Measurements from ENCODE around the gene TRIM44. TPM values are rescaled to one million over a fixed set of nuclear protein-coding genes. Genes with fewer than 3 reads are reported as not detected.

Gene TRIM44
- polyA plus RNA-seq, 4 donors = 8.9 to 35.4 (median 12.8) TPM

DNA sequence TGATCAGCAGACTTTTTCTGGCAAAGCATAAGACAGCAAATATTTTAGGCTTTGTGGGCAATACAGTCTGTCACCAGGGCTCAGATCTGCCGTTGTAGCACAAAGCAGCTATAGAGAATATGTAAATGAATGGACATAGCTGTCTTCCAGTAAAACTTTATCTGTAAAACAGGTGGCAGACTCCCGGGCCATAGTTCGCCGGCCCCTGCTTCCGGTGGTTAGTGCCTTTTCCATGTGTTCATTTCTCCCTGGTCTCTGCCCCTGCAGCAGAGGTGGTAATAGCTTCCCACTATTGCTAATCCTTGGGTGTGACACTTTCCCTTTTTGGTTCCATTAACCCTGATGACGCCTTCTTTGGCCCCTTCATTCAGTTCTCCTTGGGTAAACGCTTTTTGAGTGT lies 187.6 kb downstream of the TRIM44 start:
- FAIRE-seq (no peak), DNase-seq (no peak)
- Histone ChIP-seq H3K4me3 (ENCODE audit: low read depth in 1 of 3, low read length in 3 of 3) (no peak overlapping the region), H3K4me1 (ENCODE audit: control insufficient read depth in 3 of 3, insufficient read depth in 2 of 3, low read depth in 1 of 3, low read length in 2 of 3) (peaks cover 0 to 2% (median 0%) of the 10 kb centered on the region in 3 donors), H3K36me3 (ENCODE audit: control insufficient read depth in 3 of 3, insufficient read depth in 2 of 3, low read depth in 1 of 3, low read length in 3 of 3) (no peaks in the 10 kb centered on the region), H3K27ac (ENCODE audit: low read depth in 1 of 3, low read length in 2 of 3) (no peak overlapping the region), H3K27me3 (ENCODE audit: control insufficient read depth in 3 of 3, insufficient read depth in 3 of 3, low read length in 3 of 3) (no peaks in the 10 kb centered on the region), H3K9me3 (ENCODE audit: control insufficient read depth in 2 of 2, insufficient read depth in 1 of 2, low read depth in 1 of 2, low read length in 1 of 2) (no peaks in the 10 kb centered on the region)
- WGBS, 3 donors = 84 to 91% (median 87%) methylated on average over 7 of the region's 7 CpGs

DNA sequence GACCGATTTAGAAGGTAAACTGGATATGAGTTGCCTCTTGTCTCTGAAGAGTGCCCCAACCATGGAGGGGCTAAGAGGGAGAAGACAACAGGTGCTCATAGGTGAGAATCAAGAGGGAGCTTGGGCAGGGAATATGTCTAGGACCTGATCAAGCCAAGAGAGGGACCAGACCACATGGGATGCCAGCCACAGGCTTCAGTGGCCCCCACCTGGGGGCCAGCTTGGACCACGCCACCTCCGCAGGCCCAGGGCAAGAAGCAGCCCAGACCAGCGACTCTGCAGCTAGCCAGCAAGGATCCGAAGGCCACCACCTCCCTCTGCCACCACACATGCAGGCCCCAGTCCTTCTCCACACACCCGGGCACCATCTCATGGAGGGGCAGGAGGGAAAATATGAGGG lies 188.8 kb downstream of the TRIM44 start:
- H3K27me3 ChIP-seq (ENCODE audit: control insufficient read depth in 3 of 3, insufficient read depth in 3 of 3, low read length in 3 of 3) = no peaks in the 10 kb centered on the region
- no peak overlapping the region for H3K27ac ChIP-seq (ENCODE audit: low read depth in 1 of 3, low read length in 2 of 3)
- no peaks in the 10 kb centered on the region for H3K36me3 ChIP-seq (ENCODE audit: control insufficient read depth in 3 of 3, insufficient read depth in 2 of 3, low read depth in 1 of 3, low read length in 3 of 3)
- WGBS, 3 donors = 82 to 97% (median 96%) methylated on average over 6 of the region's 6 CpGs
- no peaks in the 10 kb centered on the region for H3K4me1 ChIP-seq (ENCODE audit: control insufficient read depth in 3 of 3, insufficient read depth in 2 of 3, low read depth in 1 of 3, low read length in 2 of 3)
- no peaks in the 10 kb centered on the region for H3K9me3 ChIP-seq (ENCODE audit: control insufficient read depth in 2 of 2, insufficient read depth in 1 of 2, low read depth in 1 of 2, low read length in 1 of 2)
- FAIRE-seq = no peak
- no peak overlapping the region for H3K4me3 ChIP-seq (ENCODE audit: low read depth in 1 of 3, low read length in 3 of 3)
- no peak for DNase-seq

DNA sequence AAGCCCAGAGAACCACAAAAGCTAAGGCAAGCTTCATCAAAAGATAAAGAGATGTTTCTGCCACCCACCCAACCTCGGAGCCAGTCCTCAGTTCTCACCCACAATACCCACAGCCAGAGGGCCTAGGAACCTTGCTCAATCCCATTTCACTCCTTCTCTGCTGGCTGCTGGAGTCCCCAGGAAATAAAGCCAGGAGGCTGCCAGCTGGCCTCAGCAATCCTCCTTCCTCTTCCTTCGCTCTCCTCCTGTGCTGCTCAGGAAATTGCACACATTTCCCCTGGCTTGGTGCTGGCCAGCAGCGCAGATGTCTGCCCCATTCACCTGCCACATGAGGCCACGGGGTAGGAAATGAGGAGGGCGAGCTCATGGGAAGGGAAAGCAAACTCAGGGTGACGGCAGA lies 189.5 kb downstream of the TRIM44 start:
- no peak overlapping the region for H3K4me3 ChIP-seq (ENCODE audit: low read depth in 1 of 3, low read length in 3 of 3)
- no peaks in the 10 kb centered on the region for H3K9me3 ChIP-seq (ENCODE audit: control insufficient read depth in 2 of 2, insufficient read depth in 1 of 2, low read depth in 1 of 2, low read length in 1 of 2)
- H3K4me1 ChIP-seq (ENCODE audit: control insufficient read depth in 3 of 3, insufficient read depth in 2 of 3, low read depth in 1 of 3, low read length in 2 of 3) = no peaks in the 10 kb centered on the region
- FAIRE-seq (no peak), DNase-seq (no peak)
- no peak overlapping the region for H3K27ac ChIP-seq (ENCODE audit: low read depth in 1 of 3, low read length in 2 of 3)
- WGBS, 3 donors = 64 to 81% (median 67%) methylated on average over 6 of the region's 6 CpGs
- H3K27me3 ChIP-seq (ENCODE audit: control insufficient read depth in 3 of 3, insufficient read depth in 3 of 3, low read length in 3 of 3) = no peaks in the 10 kb centered on the region
- H3K36me3 ChIP-seq (ENCODE audit: control insufficient read depth in 3 of 3, insufficient read depth in 2 of 3, low read depth in 1 of 3, low read length in 3 of 3) = no peaks in the 10 kb centered on the region

DNA sequence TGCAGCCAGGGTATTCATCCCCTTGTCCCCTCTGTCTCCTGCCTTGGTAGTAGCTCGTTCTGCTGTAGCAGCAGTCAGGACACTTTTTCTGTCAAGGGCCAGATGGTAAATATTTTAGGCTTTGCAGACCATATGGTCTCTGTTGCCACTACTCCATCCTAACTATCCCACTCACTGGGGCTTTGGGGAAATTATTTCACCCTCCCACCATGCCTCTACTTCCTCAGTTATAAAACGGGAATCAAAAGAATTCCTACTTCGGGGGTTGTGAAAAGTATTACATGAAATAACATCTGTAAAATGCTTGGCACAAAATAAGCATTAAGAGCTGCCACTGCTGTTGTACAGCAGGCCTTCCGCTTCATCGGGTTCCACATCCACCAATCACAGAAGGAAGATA lies 191.4 kb downstream of the TRIM44 start:
- no peaks in the 10 kb centered on the region for H3K4me1 ChIP-seq (ENCODE audit: control insufficient read depth in 3 of 3, insufficient read depth in 2 of 3, low read depth in 1 of 3, low read length in 2 of 3)
- WGBS, 3 donors = 70 to 84% (median 76%) methylated on average over 5 of the region's 5 CpGs
- no peaks in the 10 kb centered on the region for H3K9me3 ChIP-seq (ENCODE audit: control insufficient read depth in 2 of 2, insufficient read depth in 1 of 2, low read depth in 1 of 2, low read length in 1 of 2)
- H3K27ac ChIP-seq (ENCODE audit: low read depth in 1 of 3, low read length in 2 of 3) = no peak overlapping the region
- no peaks in the 10 kb centered on the region for H3K27me3 ChIP-seq (ENCODE audit: control insufficient read depth in 3 of 3, insufficient read depth in 3 of 3, low read length in 3 of 3)
- no peak overlapping the region for H3K4me3 ChIP-seq (ENCODE audit: low read depth in 1 of 3, low read length in 3 of 3)
- no peaks in the 10 kb centered on the region for H3K36me3 ChIP-seq (ENCODE audit: control insufficient read depth in 3 of 3, insufficient read depth in 2 of 3, low read depth in 1 of 3, low read length in 3 of 3)
- no peak for DNase-seq
- no peak for FAIRE-seq

DNA sequence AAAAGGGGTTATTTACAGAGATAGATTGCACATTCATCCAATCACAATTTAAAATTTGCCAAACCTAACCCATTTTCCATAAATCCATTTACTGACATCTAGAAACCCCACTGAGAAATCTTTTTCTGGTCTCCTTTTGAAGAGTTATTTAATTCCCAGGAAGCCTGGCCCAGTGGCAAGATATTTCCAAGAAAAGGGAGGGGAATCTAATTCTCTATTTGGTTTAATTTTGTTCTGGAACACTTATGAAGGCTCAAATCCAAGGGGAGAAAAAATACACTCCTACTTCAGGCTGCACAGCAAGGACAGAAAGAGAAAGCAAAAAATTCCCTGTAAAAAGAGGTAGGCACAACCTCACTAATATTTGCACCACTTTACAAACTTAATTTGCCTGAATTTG lies 193.1 kb downstream of the TRIM44 start:
- FAIRE-seq = no peak
- Histone ChIP-seq H3K27me3 (ENCODE audit: control insufficient read depth in 3 of 3, insufficient read depth in 3 of 3, low read length in 3 of 3) (no peaks in the 10 kb centered on the region), H3K9me3 (ENCODE audit: control insufficient read depth in 2 of 2, insufficient read depth in 1 of 2, low read depth in 1 of 2, low read length in 1 of 2) (peaks cover 0 to 3% of the 10 kb centered on the region in 2 donors), H3K4me1 (ENCODE audit: control insufficient read depth in 3 of 3, insufficient read depth in 2 of 3, low read depth in 1 of 3, low read length in 2 of 3) (no peaks in the 10 kb centered on the region), H3K4me3 (ENCODE audit: low read depth in 1 of 3, low read length in 3 of 3) (no peak overlapping the region), H3K36me3 (ENCODE audit: control insufficient read depth in 3 of 3, insufficient read depth in 2 of 3, low read depth in 1 of 3, low read length in 3 of 3) (no peaks in the 10 kb centered on the region), H3K27ac (ENCODE audit: low read depth in 1 of 3, low read length in 2 of 3) (no peak overlapping the region)
- no peak for DNase-seq

DNA sequence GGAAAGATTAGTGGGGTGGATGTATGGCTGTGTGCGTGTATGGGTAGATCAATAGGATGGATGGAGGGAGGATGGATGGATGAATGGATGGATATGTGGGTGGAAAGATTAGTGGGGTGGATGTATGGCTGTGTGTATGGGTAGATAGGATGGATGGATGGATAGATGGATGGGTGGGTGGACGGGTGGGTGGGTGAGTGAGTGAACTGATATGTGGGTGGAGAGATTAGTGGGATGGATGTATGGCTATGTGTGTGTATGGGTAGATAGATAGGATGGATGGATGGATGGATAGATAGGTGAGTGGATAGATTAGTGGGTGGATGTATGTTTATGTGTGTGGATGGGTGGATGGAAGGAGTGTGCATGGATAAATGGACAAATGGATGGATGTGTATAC lies 193.7 kb downstream of the TRIM44 start:
- DNase-seq (no peak), FAIRE-seq (no peak)
- 86 to 89% (median 88%) methylated on average over 2 of the region's 2 CpGs for WGBS, 3 donors
- no peaks in the 10 kb centered on the region for H3K36me3 ChIP-seq (ENCODE audit: control insufficient read depth in 3 of 3, insufficient read depth in 2 of 3, low read depth in 1 of 3, low read length in 3 of 3)
- no peaks in the 10 kb centered on the region for H3K4me1 ChIP-seq (ENCODE audit: control insufficient read depth in 3 of 3, insufficient read depth in 2 of 3, low read depth in 1 of 3, low read length in 2 of 3)
- no peaks in the 10 kb centered on the region for H3K27me3 ChIP-seq (ENCODE audit: control insufficient read depth in 3 of 3, insufficient read depth in 3 of 3, low read length in 3 of 3)
- peaks cover 0 to 3% of the 10 kb centered on the region in 2 donors for H3K9me3 ChIP-seq (ENCODE audit: control insufficient read depth in 2 of 2, insufficient read depth in 1 of 2, low read depth in 1 of 2, low read length in 1 of 2)
- no peak overlapping the region for H3K27ac ChIP-seq (ENCODE audit: low read depth in 1 of 3, low read length in 2 of 3)
- H3K4me3 ChIP-seq (ENCODE audit: low read depth in 1 of 3, low read length in 3 of 3) = no peak overlapping the region

DNA sequence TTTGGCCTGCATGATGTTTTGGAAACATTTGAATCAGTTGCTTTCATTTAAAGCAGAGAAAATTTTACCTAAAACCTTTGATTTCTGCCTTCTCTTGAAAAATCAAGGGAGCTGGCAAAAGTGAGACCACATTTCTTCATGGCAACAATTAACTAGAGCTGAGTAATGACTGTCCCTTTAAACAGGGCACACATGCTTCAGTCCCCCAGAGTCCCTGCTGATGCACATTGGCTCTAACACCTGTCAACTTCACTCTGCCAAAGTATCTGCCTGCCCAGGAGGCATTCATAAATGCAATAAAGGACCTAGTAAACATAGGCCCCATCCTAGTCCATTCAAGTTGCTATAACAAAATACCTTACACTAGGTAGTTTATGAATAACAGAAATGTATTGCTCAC lies 194.2 kb downstream of the TRIM44 start:
- Histone ChIP-seq H3K27ac (ENCODE audit: low read depth in 1 of 3, low read length in 2 of 3) (no peak overlapping the region), H3K9me3 (ENCODE audit: control insufficient read depth in 2 of 2, insufficient read depth in 1 of 2, low read depth in 1 of 2, low read length in 1 of 2) (peaks cover 0 to 3% of the 10 kb centered on the region in 2 donors), H3K4me1 (ENCODE audit: control insufficient read depth in 3 of 3, insufficient read depth in 2 of 3, low read depth in 1 of 3, low read length in 2 of 3) (no peaks in the 10 kb centered on the region), H3K27me3 (ENCODE audit: control insufficient read depth in 3 of 3, insufficient read depth in 3 of 3, low read length in 3 of 3) (no peaks in the 10 kb centered on the region), H3K4me3 (ENCODE audit: low read depth in 1 of 3, low read length in 3 of 3) (no peak overlapping the region), H3K36me3 (ENCODE audit: control insufficient read depth in 3 of 3, insufficient read depth in 2 of 3, low read depth in 1 of 3, low read length in 3 of 3) (no peaks in the 10 kb centered on the region)
- no peak for FAIRE-seq
- DNase-seq = no peak

DNA sequence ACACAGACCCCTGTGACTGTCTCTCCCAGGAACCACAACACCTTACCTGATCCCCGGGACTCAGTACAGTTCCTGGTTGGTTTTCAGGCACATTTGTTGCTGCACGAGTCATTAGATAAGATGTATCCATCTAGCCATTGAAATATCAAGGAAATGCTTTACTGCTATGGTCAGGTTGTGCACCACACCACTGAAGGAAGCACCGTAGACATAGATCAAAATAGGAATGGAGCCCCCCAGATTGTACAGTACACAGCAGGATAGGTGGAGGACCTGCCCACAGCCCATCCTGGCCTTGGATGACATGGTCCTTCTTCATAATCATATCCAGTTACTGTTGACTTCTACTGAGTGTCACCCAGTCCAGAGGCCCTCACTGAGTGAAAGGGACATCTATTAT lies 195.3 kb downstream of the TRIM44 start:
- Histone ChIP-seq H3K27me3 (ENCODE audit: control insufficient read depth in 3 of 3, insufficient read depth in 3 of 3, low read length in 3 of 3) (no peaks in the 10 kb centered on the region), H3K4me3 (ENCODE audit: low read depth in 1 of 3, low read length in 3 of 3) (no peak overlapping the region), H3K36me3 (ENCODE audit: control insufficient read depth in 3 of 3, insufficient read depth in 2 of 3, low read depth in 1 of 3, low read length in 3 of 3) (no peaks in the 10 kb centered on the region), H3K27ac (ENCODE audit: low read depth in 1 of 3, low read length in 2 of 3) (no peak overlapping the region), H3K4me1 (ENCODE audit: control insufficient read depth in 3 of 3, insufficient read depth in 2 of 3, low read depth in 1 of 3, low read length in 2 of 3) (no peaks in the 10 kb centered on the region), H3K9me3 (ENCODE audit: control insufficient read depth in 2 of 2, insufficient read depth in 1 of 2, low read depth in 1 of 2, low read length in 1 of 2) (peaks cover 0 to 3% of the 10 kb centered on the region in 2 donors)
- FAIRE-seq (no peak), DNase-seq (no peak)
- 88 to 92% (median 91%) methylated on average over 3 of the region's 3 CpGs for WGBS, 3 donors

DNA sequence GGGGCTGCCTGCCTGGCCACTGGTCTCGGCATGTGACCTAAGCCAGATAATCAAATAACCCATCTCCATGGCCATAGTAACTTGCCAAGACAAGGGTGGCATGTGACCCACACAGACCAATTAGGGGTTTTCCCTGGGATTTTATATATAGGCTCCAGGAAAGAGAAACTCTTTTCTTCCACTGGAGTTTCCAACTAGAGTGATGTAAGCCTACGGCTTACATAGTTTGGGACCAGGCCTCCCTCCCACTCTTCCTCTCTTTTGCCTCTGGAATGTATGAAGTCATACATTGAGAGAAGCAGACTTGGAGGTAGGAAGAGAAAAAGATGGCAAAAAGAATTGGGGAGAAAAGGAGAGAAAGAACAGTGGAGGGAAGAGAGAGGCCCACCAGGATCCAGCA lies 196.7 kb downstream of the TRIM44 start:
- Histone ChIP-seq H3K27ac (ENCODE audit: low read depth in 1 of 3, low read length in 2 of 3) (no peak overlapping the region), H3K4me1 (ENCODE audit: control insufficient read depth in 3 of 3, insufficient read depth in 2 of 3, low read depth in 1 of 3, low read length in 2 of 3) (no peaks in the 10 kb centered on the region), H3K36me3 (ENCODE audit: control insufficient read depth in 3 of 3, insufficient read depth in 2 of 3, low read depth in 1 of 3, low read length in 3 of 3) (no peaks in the 10 kb centered on the region), H3K4me3 (ENCODE audit: low read depth in 1 of 3, low read length in 3 of 3) (no peak overlapping the region), H3K27me3 (ENCODE audit: control insufficient read depth in 3 of 3, insufficient read depth in 3 of 3, low read length in 3 of 3) (no peaks in the 10 kb centered on the region), H3K9me3 (ENCODE audit: control insufficient read depth in 2 of 2, insufficient read depth in 1 of 2, low read depth in 1 of 2, low read length in 1 of 2) (peaks cover 0 to 3% of the 10 kb centered on the region in 2 donors)
- WGBS, 3 donors = 91 to 94% (median 93%) methylated on average over 2 of the region's 2 CpGs
- FAIRE-seq = no peak
- no peak for DNase-seq

All from small intestine (tissue), 7 donors.